CD4-positive, alpha-beta T cell (primary cell): ENCODE results near the gene CYS1. TPM values are rescaled to one million over a fixed set of nuclear protein-coding genes. Genes with fewer than 3 reads are reported as not detected.

Experiments used
- ATAC-seq: fragments of 200-7000 bp; cut with Tn5 transposase; one replicate; pipeline ENCODE4 v1.10.0; 2022; ENCODE audit warnings: mild to moderate bottlenecking; ENCODE audit not compliant: poor library complexity
- CTCF ChIA-PET: fragments of 350-600 bp; sonication (Branson Sonifier 250); formaldehyde crosslinking; loops from one replicate; lab custom pipeline; 2021; ENCODE audit warnings: antibody characterized with exemption, inconsistent platforms; lab: Charles Lee
- POLR2A ChIA-PET: fragments of 350-600 bp; sonication (Branson Sonifier 250); formaldehyde crosslinking; loops from one replicate; lab custom pipeline; 2021; ENCODE audit warnings: antibody characterized with exemption, inconsistent platforms; lab: Charles Lee
- DNase-seq, 14 experiments: peaks; one replicate each; pipeline ENCODE4 v3.0.0-alpha.2; 2013 to 2020; ENCODE audit warnings: mixed read lengths in 2 of 14
- H3K27ac ChIP-seq, 2 donors: one replicate each; pipeline versions ENCODE4 v1.5.1 to v1.7.0; 2013; ENCODE audit warnings: low read length in 2 of 2, low read depth in 1 of 2, mild to moderate bottlenecking in 1 of 2
- H3K27me3 ChIP-seq, 2 experiments: 1 replicate in 1 of 2; 2 replicates in 1 of 2; pipeline versions ENCODE4 v1.6.1 to v1.7.0; 2013; ENCODE audit warnings: low read length in 2 of 2, control low read depth in 1 of 2, mild to moderate bottlenecking in 1 of 2, moderate library complexity in 1 of 2; ENCODE audit not compliant: insufficient read depth in 2 of 2, control insufficient read depth in 1 of 2
- H3K36me3 ChIP-seq: one replicate; pipeline ENCODE4 v1.6.1; 2013; ENCODE audit warnings: low read length, control low read depth; ENCODE audit not compliant: insufficient read depth
- H3K4me1 ChIP-seq: one replicate; pipeline ENCODE4 v1.6.1; 2013; ENCODE audit warnings: low read length, control low read depth; ENCODE audit not compliant: insufficient read depth
- H3K4me3 ChIP-seq: one replicate; pipeline ENCODE4 v1.5.1; 2013; ENCODE audit warnings: mild to moderate bottlenecking, low read length, moderate library complexity
- H3K9me3 ChIP-seq, 2 experiments: 1 replicate in 1 of 2; 2 replicates in 1 of 2; pipeline versions ENCODE4 v1.6.1 to v1.7.0; 2013; ENCODE audit warnings: low read length in 2 of 2, mild to moderate bottlenecking in 2 of 2, control low read depth in 1 of 2, moderate library complexity in 1 of 2; ENCODE audit not compliant: control insufficient read depth in 1 of 2, insufficient read depth in 1 of 2
- H3K27ac Mint-ChIP-seq: one replicate; pipeline ENCODE4 v1.8.0; 2020; ENCODE audit warnings: mixed read lengths
- H3K27me3 Mint-ChIP-seq: one replicate; pipeline ENCODE4 v1.8.0; 2021; ENCODE audit warnings: mixed read lengths
- H3K36me3 Mint-ChIP-seq: one replicate; pipeline ENCODE4 v1.8.0; 2021; ENCODE audit warnings: low read depth, mixed read lengths
- H3K4me1 Mint-ChIP-seq: one replicate; pipeline ENCODE4 v1.8.0; 2021; ENCODE audit warnings: low read depth, mixed read lengths
- H3K4me3 Mint-ChIP-seq: one replicate; pipeline ENCODE4 v1.8.0; 2020; ENCODE audit warnings: mild to moderate bottlenecking, mixed read lengths
- H3K9me3 Mint-ChIP-seq: one replicate; pipeline ENCODE4 v1.8.0; 2020; ENCODE audit warnings: mixed read lengths
- CTCF ChIP-seq: fragments of 200-600 bp; IDR thresholded peaks from one replicate; pipeline ENCODE4 v1.8.0; 2022; ENCODE audit warnings: antibody characterized with exemption, mild to moderate bottlenecking
- intact Hi-C, 2 experiments: fragments of 100-400 bp; cut with DNase I in 1 of 2; cut with micrococcal nuclease in 1 of 2; formaldehyde crosslinking; loops; one replicate each; pipeline versions ENCODE4 v1.15.1 to v1.9.0; 2023 to 2025; cut with DNase I, micrococcal nuclease
- total RNA-seq, 174 experiments: library from RNA in 2 of 174; stranded (reverse) in 2 of 174; gene quantifications; one replicate each; pipeline ENCODE4 v1.2.3 and lab custom pipeline; 2021 to 2026

The CYS1 gene
- total RNA-seq, 2 experiments from 2014 or later: not detected

- no peaks in the 10 kb centered on the region for H3K36me3 ChIP-seq
- ChIA-PET CTCF (no interaction called here), POLR2A (no interaction called here)
- no peak for TF ChIP-seq CTCF
- ATAC-seq: no peak
- no peaks in the 10 kb centered on the region for H3K9me3 Mint-ChIP-seq
- H3K27ac ChIP-seq: no peak overlapping the region
- intact Hi-C loops: no loop called here
- no peak overlapping the region for H3K27ac Mint-ChIP-seq
- H3K4me1 ChIP-seq: peaks cover 4% of the 10 kb centered on the region
- no peaks in the 10 kb centered on the region for H3K9me3 ChIP-seq
- no peak overlapping the region for H3K4me3 ChIP-seq
- H3K27me3 Mint-ChIP-seq: no peaks in the 10 kb centered on the region
- DNase-seq: no peak
- no peaks in the 10 kb centered on the region for H3K36me3 Mint-ChIP-seq
- H3K27me3 ChIP-seq: no peaks in the 10 kb centered on the region
- no peak overlapping the region for H3K4me3 Mint-ChIP-seq
- no peaks in the 10 kb centered on the region for H3K4me1 Mint-ChIP-seq
Observed at GRCh38 chr2:10063566-10063965, 16.6 kb downstream of the CYS1 start.

- Histone ChIP-seq H3K36me3 (no peaks in the 10 kb centered on the region), H3K4me3 (no peak overlapping the region), H3K9me3 (no peaks in the 10 kb centered on the region), H3K27me3 (no peaks in the 10 kb centered on the region), H3K27ac (no peak overlapping the region), H3K4me1 (peaks cover 4% of the 10 kb centered on the region)
- POLR2A ChIA-PET: no interaction called here
- DNase-seq (no peak), ATAC-seq (no peak)
- CTCF ChIA-PET: no interaction called here
- H3K27me3 Mint-ChIP-seq: no peaks in the 10 kb centered on the region
- no peaks in the 10 kb centered on the region for H3K9me3 Mint-ChIP-seq
- TF ChIP-seq CTCF: no peak
- H3K27ac Mint-ChIP-seq: no peak overlapping the region
- intact Hi-C loops: no loop called here
- no peaks in the 10 kb centered on the region for H3K36me3 Mint-ChIP-seq
- H3K4me1 Mint-ChIP-seq: no peaks in the 10 kb centered on the region
- H3K4me3 Mint-ChIP-seq: no peak overlapping the region
Observed at GRCh38 chr2:10062931-10063365, 17.3 kb downstream of the CYS1 start.

- POLR2A ChIA-PET: no interaction called here
- no peak overlapping the region for H3K4me3 Mint-ChIP-seq
- DNase-seq: no peak
- no peak overlapping the region for H3K27ac Mint-ChIP-seq
- H3K36me3 Mint-ChIP-seq: no peaks in the 10 kb centered on the region
- no peak for TF ChIP-seq CTCF
- peaks cover 6% of the 10 kb centered on the region for H3K4me1 Mint-ChIP-seq
- no peak overlapping the region for H3K27ac ChIP-seq
- H3K27me3 Mint-ChIP-seq: peaks cover 3% of the 10 kb centered on the region
- intact Hi-C loops: no loop called here
- H3K4me1 ChIP-seq: peaks cover 7% of the 10 kb centered on the region
- ATAC-seq: no peak
- H3K27me3 ChIP-seq: no peaks in the 10 kb centered on the region
- CTCF ChIA-PET: interaction anchor here (2.0 kb wide), 1 partner anchor 77 kb away, joined by 5 read pairs; no protein-coding TSS in a partner anchor
- H3K4me3 ChIP-seq: no peak overlapping the region
- H3K9me3 ChIP-seq: peaks cover 0 to 4% of the 10 kb centered on the region in 2 experiments
- H3K9me3 Mint-ChIP-seq: no peaks in the 10 kb centered on the region
- no peaks in the 10 kb centered on the region for H3K36me3 ChIP-seq
Observed at GRCh38 chr2:10061221-10061925, 18.8 kb downstream of the CYS1 start.
